Osteocyte (in vitro differentiated cells): Measurements from ENCODE around the gene ANKS1B. TPM values are rescaled to one million over a fixed set of nuclear protein-coding genes. Genes with fewer than 3 reads are reported as not detected.

Experiments used
- DNase-seq: peaks from one replicate; pipeline ENCODE4 v3.0.0; 2021; ENCODE audit warnings: mixed read lengths; ENCODE audit not compliant: unreplicated experiment; ENCODE audit errors: extremely low spot score
- H3K27ac Mint-ChIP-seq: one replicate; pipeline ENCODE4 v1.8.0; 2021; ENCODE audit warnings: mild to moderate bottlenecking, mixed read lengths; ENCODE audit not compliant: unreplicated experiment
- H3K27me3 Mint-ChIP-seq: one replicate; pipeline ENCODE4 v1.8.0; 2021; ENCODE audit warnings: mixed read lengths; ENCODE audit not compliant: unreplicated experiment
- H3K36me3 Mint-ChIP-seq: one replicate; pipeline ENCODE4 v1.8.0; 2021; ENCODE audit warnings: mixed read lengths; ENCODE audit not compliant: unreplicated experiment
- H3K4me1 Mint-ChIP-seq: one replicate; pipeline ENCODE4 v1.8.0; 2021; ENCODE audit warnings: mixed read lengths; ENCODE audit not compliant: unreplicated experiment
- H3K4me3 Mint-ChIP-seq: one replicate; pipeline ENCODE4 v1.8.0; 2021; ENCODE audit warnings: mild to moderate bottlenecking, moderate library complexity, mixed read lengths; ENCODE audit not compliant: unreplicated experiment
- H3K9me3 Mint-ChIP-seq: one replicate; pipeline ENCODE4 v1.8.0; 2021; ENCODE audit warnings: mixed read lengths; ENCODE audit not compliant: unreplicated experiment
- CTCF ChIP-seq: fragments of 200-600 bp; sonication (generic); IDR thresholded peaks from 2 replicates; pipeline ENCODE4 v1.5.0; 2021; ENCODE audit warnings: antibody characterized with exemption, mild to moderate bottlenecking, moderate library complexity
- total RNA-seq: library from RNA; stranded (reverse); gene quantifications from 2 replicates; pipeline ENCODE4 v1.2.1, GENCODE V29; 2021

Gene ANKS1B
- total RNA-seq, 1 donor from 2014 or later = 0.70 TPM

DNA sequence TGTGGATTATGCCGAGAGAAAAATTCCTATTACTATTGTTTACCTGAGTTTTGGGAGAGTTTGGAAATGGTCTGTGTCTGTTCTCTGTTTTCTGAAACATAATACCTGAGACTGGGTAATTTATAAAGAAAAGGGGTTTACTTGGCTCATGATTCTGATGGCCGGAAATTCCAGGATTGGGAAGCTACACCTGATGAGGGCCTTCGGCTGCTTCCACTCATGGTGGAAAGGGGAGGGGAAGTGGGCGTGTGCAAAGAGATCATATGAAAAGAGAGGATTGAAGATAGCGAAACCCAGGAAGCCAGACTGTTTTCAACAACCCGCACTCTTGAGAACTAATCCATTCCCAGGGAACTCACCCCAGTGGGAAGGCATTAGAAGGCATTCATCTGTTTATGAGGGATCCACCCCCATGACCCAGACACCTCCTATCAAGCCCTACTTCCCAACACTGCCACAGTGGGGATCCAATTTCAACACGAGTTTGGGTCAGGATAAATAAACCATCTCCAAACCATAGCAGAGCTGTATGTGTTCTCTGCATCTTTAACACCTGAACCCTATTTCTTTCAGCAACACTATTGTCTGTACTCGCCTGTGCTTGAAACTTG lies 1288.6 kb downstream of the ANKS1B start:
- no peak overlapping the region for H3K4me3 Mint-ChIP-seq
- peaks cover 4% of the 10 kb centered on the region for H3K9me3 Mint-ChIP-seq
- no peak for TF ChIP-seq CTCF
- H3K27ac Mint-ChIP-seq = no peak overlapping the region
- H3K27me3 Mint-ChIP-seq = no peaks in the 10 kb centered on the region
- H3K4me1 Mint-ChIP-seq = peaks cover 15% of the 10 kb centered on the region
- peaks cover 39% of the 10 kb centered on the region for H3K36me3 Mint-ChIP-seq
- DNase-seq = no peak

DNA sequence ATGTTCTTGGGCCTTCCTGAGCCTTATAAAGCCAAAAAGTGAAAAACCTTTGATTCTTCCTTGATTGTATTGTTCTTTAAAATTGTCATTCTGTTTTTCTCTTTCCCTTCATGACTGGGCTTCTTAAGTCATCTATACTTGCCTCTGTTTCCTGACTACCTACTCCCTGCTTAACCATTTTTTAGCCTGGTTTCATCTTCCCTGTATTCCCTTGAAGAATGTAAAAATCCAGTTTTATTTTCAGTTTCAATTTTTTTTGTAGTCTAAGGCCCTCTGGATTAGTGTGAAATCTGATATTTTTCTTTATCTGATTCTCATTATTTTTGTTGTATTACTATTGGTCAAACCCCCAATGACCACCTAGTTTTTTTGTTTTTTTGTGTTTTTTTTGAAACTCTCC lies 1293.4 kb downstream of the ANKS1B start:
- Mint-ChIP-seq H3K27ac (peak overlapping the region; percentile 58), H3K4me3 (no peak overlapping the region), H3K9me3 (peaks cover 4% of the 10 kb centered on the region), H3K4me1 (peaks cover 9% of the 10 kb centered on the region), H3K36me3 (peaks cover 50% of the 10 kb centered on the region), H3K27me3 (no peaks in the 10 kb centered on the region)
- no peak for DNase-seq
- no peak for TF ChIP-seq CTCF

DNA sequence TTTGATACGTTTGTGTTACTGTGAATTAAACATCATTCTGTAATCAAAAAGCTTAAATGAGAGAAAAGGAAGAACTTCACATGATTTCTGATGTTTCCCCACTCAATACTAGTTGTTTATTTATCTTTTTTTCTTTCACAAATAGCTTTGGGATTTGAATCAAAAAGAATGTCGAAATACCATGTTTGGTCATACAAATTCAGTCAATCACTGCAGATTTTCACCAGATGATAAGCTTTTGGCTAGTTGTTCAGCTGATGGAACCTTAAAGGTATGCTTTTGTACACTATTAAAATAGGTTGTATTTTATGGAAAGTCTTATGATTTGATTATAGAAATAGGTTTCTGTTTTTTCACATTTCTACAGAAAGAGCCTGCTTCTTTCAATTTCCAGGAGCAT lies 1298.1 kb downstream of the ANKS1B start:
- Mint-ChIP-seq H3K4me3 (no peak overlapping the region), H3K27ac (no peak overlapping the region), H3K36me3 (peaks cover 53% of the 10 kb centered on the region), H3K9me3 (no peaks in the 10 kb centered on the region), H3K4me1 (peaks cover 6% of the 10 kb centered on the region), H3K27me3 (no peaks in the 10 kb centered on the region)
- TF ChIP-seq CTCF = no peak
- DNase-seq = no peak

Other genes with a start within 250 kb of the ANKS1B start
- 13.1 and 16.2 TPM in 2 replicates for gene BLTP3B, start 157.9 kb upstream of the ANKS1B start, total RNA-seq
- 20.2 and 26.1 TPM in 2 replicates for gene ACTR6, start 215.9 kb upstream of the ANKS1B start, total RNA-seq